Neuronal stem cell (in vitro differentiated cells): ENCODE data around the gene TSPY9.
"Not testable (repeated sequence)": the region's sequence is repeated elsewhere in the genome, so short reads cannot be mapped to it uniquely, and the experiment has no call there.

Experiments
- DNase-seq: peaks from one replicate; pipeline ENCODE4 v3.0.0-alpha.2; 2013; ENCODE audit warnings: low spot score
- H2AFZ ChIP-seq: one replicate; pipeline ENCODE4 v1.6.1; 2013; ENCODE audit warnings: mild to moderate bottlenecking, low read length, inconsistent platforms
- H2AK5ac ChIP-seq: 2 replicates; pipeline ENCODE4 v1.6.1; 2013; ENCODE audit warnings: low read depth, mild to moderate bottlenecking, inconsistent platforms, low read length, moderate library complexity, mixed read lengths
- H2BK120ac ChIP-seq: 2 replicates; pipeline ENCODE4 v1.6.1; 2013; ENCODE audit warnings: low read depth, mild to moderate bottlenecking, inconsistent platforms, low read length, moderate library complexity, mixed read lengths
- H2BK12ac ChIP-seq: one replicate; pipeline ENCODE4 v1.6.1; 2013; ENCODE audit warnings: low read length, inconsistent platforms
- H2BK15ac ChIP-seq: 2 replicates; pipeline ENCODE4 v1.6.1; 2013; ENCODE audit warnings: mild to moderate bottlenecking, low read length, inconsistent platforms, mixed read lengths
- H2BK5ac ChIP-seq: one replicate; pipeline ENCODE4 v1.6.1; 2013; ENCODE audit warnings: inconsistent platforms, mild to moderate bottlenecking, low read length, moderate library complexity
- H3K14ac ChIP-seq: one replicate; pipeline ENCODE4 v1.6.1; 2013; ENCODE audit warnings: low read length, inconsistent platforms
- H3K18ac ChIP-seq: 2 replicates; pipeline ENCODE4 v1.6.1; 2013; ENCODE audit warnings: low read length, inconsistent platforms
- H3K23ac ChIP-seq: 2 replicates; pipeline ENCODE4 v1.6.1; 2013; ENCODE audit warnings: low read depth, mild to moderate bottlenecking, mixed read lengths, low read length, inconsistent platforms; ENCODE audit not compliant: poor library complexity
- H3K27ac ChIP-seq: replicated peaks from 3 replicates; pipeline ENCODE4 v1.5.1; 2013; ENCODE audit warnings: low read length, inconsistent platforms
- H3K27me3 ChIP-seq, 3 experiments: 2 replicates each; pipeline ENCODE4 v1.6.1; 2013; ENCODE audit warnings: low read length in 3 of 3, mild to moderate bottlenecking in 2 of 3, inconsistent platforms in 1 of 3, low read depth in 1 of 3, mixed read lengths in 1 of 3, moderate library complexity in 1 of 3; ENCODE audit not compliant: control insufficient read depth in 3 of 3, insufficient read depth in 3 of 3
- H3K36me3 ChIP-seq, 2 donors: replicated peaks in 1 of 2; 2 replicates each; pipeline ENCODE4 v1.6.1; 2013; ENCODE audit warnings: low read length in 2 of 2; ENCODE audit not compliant: control insufficient read depth in 2 of 2, insufficient read depth in 2 of 2
- H3K4ac ChIP-seq: 2 replicates; pipeline ENCODE4 v1.6.1; 2013; ENCODE audit warnings: inconsistent platforms, mild to moderate bottlenecking, low read length, moderate library complexity
- H3K4me1 ChIP-seq, 2 donors: 1 replicate in 1 of 2; 2 replicates in 1 of 2; pipeline ENCODE4 v1.6.1; 2013; ENCODE audit warnings: low read length in 2 of 2, low read depth in 1 of 2; ENCODE audit not compliant: control insufficient read depth in 2 of 2, insufficient read depth in 1 of 2
- H3K4me2 ChIP-seq: one replicate; pipeline ENCODE4 v1.6.1; 2013; ENCODE audit warnings: mild to moderate bottlenecking, low read length, inconsistent platforms; ENCODE audit not compliant: insufficient read depth, poor library complexity, severe bottlenecking
- H3K4me3 ChIP-seq, 2 donors: 2 replicates each; pipeline ENCODE4 v1.5.1; 2013; ENCODE audit warnings: low read length in 2 of 2, mild to moderate bottlenecking in 2 of 2, inconsistent platforms in 1 of 2, moderate library complexity in 1 of 2
- H3K79me1 ChIP-seq: one replicate; pipeline ENCODE4 v1.6.1; 2013; ENCODE audit warnings: low read depth, mild to moderate bottlenecking, inconsistent platforms, low read length, moderate library complexity
- H3K9ac ChIP-seq: one replicate; pipeline ENCODE4 v1.6.1; 2013; ENCODE audit warnings: mild to moderate bottlenecking, low read depth, low read length, inconsistent platforms; ENCODE audit not compliant: poor library complexity
- H3K9me3 ChIP-seq, 2 donors: replicated peaks in 1 of 2; 2 replicates each; pipeline versions ENCODE3 to v1.6.1; 2013; ENCODE audit warnings: low read length in 2 of 2, mild to moderate bottlenecking in 2 of 2, inconsistent platforms in 1 of 2, low read depth in 1 of 2, mixed read lengths in 1 of 2, moderate library complexity in 1 of 2; ENCODE audit not compliant: control insufficient read depth in 2 of 2, insufficient read depth in 1 of 2
- H4K8ac ChIP-seq: one replicate; pipeline ENCODE4 v1.6.1; 2013; ENCODE audit warnings: low read depth, mild to moderate bottlenecking, inconsistent platforms, low read length, moderate library complexity
- H4K91ac ChIP-seq: one replicate; pipeline ENCODE4 v1.6.1; 2013; ENCODE audit warnings: low read length, low read depth, mild to moderate bottlenecking, inconsistent platforms; ENCODE audit not compliant: poor library complexity
- WGBS, 2 donors: extraction: QIAGEN DNeasy Blood & Tissue Kit; methylation state at CpG; one replicate each; pipeline ENCODE4 v1.1.7; 2013; ENCODE audit warnings: missing lambda C conversion rate in 2 of 2, mixed read lengths in 1 of 2; ENCODE audit not compliant: insufficient read length in 2 of 2, insufficient replicate concordance in 1 of 2; ENCODE audit errors: extremely low coverage in 2 of 2; 5-methylcytosine and 5-hydroxymethylcytosine counted together

The TSPY9 gene

DNA sequence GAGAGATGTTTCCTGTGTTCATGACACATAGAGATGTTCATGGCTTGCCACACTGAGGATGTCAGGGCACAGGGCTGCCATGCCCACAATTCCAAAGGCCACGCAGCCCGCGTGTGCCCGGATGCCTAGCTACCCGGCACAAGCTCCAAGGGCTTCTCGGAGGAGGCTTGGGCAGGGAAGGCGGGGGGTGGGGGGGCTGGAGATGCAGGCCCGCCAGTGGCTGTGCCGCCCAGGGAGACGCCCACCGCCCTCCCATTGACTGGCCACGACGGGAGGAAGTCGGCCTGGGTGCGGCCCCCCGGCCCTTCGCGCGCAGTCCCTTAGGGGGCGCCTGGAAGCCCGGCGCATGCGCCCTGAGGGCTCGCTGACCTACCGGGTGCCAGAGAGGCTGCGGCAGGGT, 40.5 kb downstream of the TSPY9 start, which contains the start of gene TSPY10:
Gene TSPY10, plus strand, starts transcription at position 301 of the 400 bp plus-strand sequence. Its CDS starts 46 bp downstream, at position 347.
- H3K18ac ChIP-seq, H2BK5ac ChIP-seq, H3K4me2 ChIP-seq, H3K4me3 ChIP-seq, H2BK12ac ChIP-seq, H3K9me3 ChIP-seq, H2BK15ac ChIP-seq, DNase-seq, H4K8ac ChIP-seq, H3K27me3 ChIP-seq, H3K27ac ChIP-seq, H3K36me3 ChIP-seq, H3K9ac ChIP-seq, H2AK5ac ChIP-seq, H3K4me1 ChIP-seq, H3K4ac ChIP-seq, H3K14ac ChIP-seq, H3K23ac ChIP-seq, H4K91ac ChIP-seq, H3K79me1 ChIP-seq, H2AFZ ChIP-seq, H2BK120ac ChIP-seq: not testable (repeated sequence)
- no CpG with 5 or more reads among the region's 26 CpGs for WGBS, 2 donors
